ENCODE measurements around the gene SETD5.

Gene SETD5

GRCh38 chr3:9388142-9388541, 9.3 kb upstream of the SETD5 start:
- no peak for DNase-seq

GRCh38 chr3:9388562-9389272, 8.7 kb upstream of the SETD5 start:
- DNase-seq, result no peak

GRCh38 chr3:9390265-9390888, 7.0 kb upstream of the SETD5 start:
- DNase-seq, result no peak

- no peak for DNase-seq
Measured at GRCh38 chr3:9392041-9392440, 5.4 kb upstream of the SETD5 start.

GRCh38 chr3:9395570-9396300, 1.7 kb upstream of the SETD5 start:
- no peak for DNase-seq

GRCh38 chr3:9396301-9396631, 1.1 kb upstream of the SETD5 start:
- DNase-seq, result peak; percentile 47

GRCh38 chr3:9396632-9397331, 633 bp upstream of the SETD5 start:
- DNase-seq, result peak; percentile 86

- no peak for DNase-seq
Measured at GRCh38 chr3:9397906-9398699, 688 bp downstream of the SETD5 start.

GRCh38 chr3:9398700-9399336, 1.4 kb downstream of the SETD5 start:
- DNase-seq, result no peak

GRCh38 chr3:9399337-9399703, 1.9 kb downstream of the SETD5 start:
- no peak for DNase-seq

GRCh38 chr3:9399746-9400145, 2.3 kb downstream of the SETD5 start:
- DNase-seq, result peak; percentile 14

- no peak for DNase-seq
Measured at GRCh38 chr3:9400616-9401015, 3.2 kb downstream of the SETD5 start.

GRCh38 chr3:9401986-9402385, 4.6 kb downstream of the SETD5 start:
- DNase-seq, result no peak

GRCh38 chr3:9402410-9403228, 5.2 kb downstream of the SETD5 start:
- DNase-seq, result no peak

- DNase-seq, result no peak
Measured at GRCh38 chr3:9403463-9403862, 6.0 kb downstream of the SETD5 start.

GRCh38 chr3:9404680-9405079, 7.3 kb downstream of the SETD5 start:
- DNase-seq, result no peak

GRCh38 chr3:9405756-9406155, 8.3 kb downstream of the SETD5 start:
- no peak for DNase-seq

- DNase-seq, result no peak
Measured at GRCh38 chr3:9406856-9407626, 9.6 kb downstream of the SETD5 start.

GRCh38 chr3:9408061-9408460, 10.6 kb downstream of the SETD5 start:
- no peak for DNase-seq

- DNase-seq, result no peak
Measured at GRCh38 chr3:9408546-9408945, 11.1 kb downstream of the SETD5 start.

All from NCI-H1694 treated with DMSO at 0.1 percent for 48 hours (cell line).